OCI-LY3 (cell line): ENCODE data around the gene P2RX7.

Experiments
- H2AFZ ChIP-seq: fragments of 200-600, 300-600 bp; shearing (Covaris generic); 2 replicates; pipeline ENCODE4 v1.6.0; 2014; ENCODE audit warnings: antibody characterized with exemption, low read depth, low read length
- H3K27ac ChIP-seq: fragments of 200-600, 300-600 bp; sonication (generic); 2 replicates; pipeline ENCODE4 v1.5.1; 2014; ENCODE audit warnings: mild to moderate bottlenecking, low read length, moderate library complexity, mixed read lengths
- H3K27me3 ChIP-seq: fragments of 200-600, 300-600 bp; sonication (generic); 2 replicates; pipeline ENCODE4 v1.6.1; 2014; ENCODE audit warnings: low read depth, low read length, mixed read lengths
- H3K36me3 ChIP-seq: fragments of 200-600, 300-600 bp; sonication (generic); replicated peaks from 2 replicates; pipeline ENCODE3; 2014; ENCODE audit warnings: low read depth, low read length, mixed read lengths
- H3K4me1 ChIP-seq: fragments of 300-600, 200-600 bp; sonication (generic); 2 replicates; pipeline ENCODE4 v1.6.1; 2014; ENCODE audit warnings: low read length, mixed read lengths
- H3K4me2 ChIP-seq: fragments of 200-600, 300-600 bp; sonication (generic); 2 replicates; pipeline ENCODE4 v1.6.1; 2014; ENCODE audit warnings: low read length, mixed read lengths
- H3K4me3 ChIP-seq: fragments of 300-600, 200-600 bp; sonication (generic); 2 replicates; pipeline ENCODE4 v1.5.1; 2014; ENCODE audit warnings: antibody characterized with exemption, mild to moderate bottlenecking, low read length, moderate library complexity
- H3K79me2 ChIP-seq: fragments of 300-600, 200-600 bp; shearing (Covaris generic); 2 replicates; pipeline ENCODE4 v1.6.1; 2014; ENCODE audit warnings: mild to moderate bottlenecking, low read length, mixed read lengths
- H3K9ac ChIP-seq: fragments of 300-600, 200-600 bp; shearing (Covaris generic); 2 replicates; pipeline ENCODE4 v1.6.0; 2014; ENCODE audit warnings: mild to moderate bottlenecking, low read length, moderate library complexity
- H3K9me3 ChIP-seq: fragments of 200-600, 300-600 bp; shearing (Covaris generic); 2 replicates; pipeline ENCODE4 v1.6.1; 2014; ENCODE audit warnings: low read length, mixed read lengths; ENCODE audit not compliant: insufficient read depth
- H4K20me1 ChIP-seq: fragments of 200-600, 300-600 bp; sonication (generic); 2 replicates; pipeline ENCODE4 v1.6.1; 2016; ENCODE audit warnings: low read length, mixed read lengths; ENCODE audit not compliant: insufficient read depth
- EZH2phosphoT487 ChIP-seq: fragments of 200-600 bp; shearing (Covaris generic); IDR thresholded peaks from 2 replicates; pipeline ENCODE4 v1.6.1; 2018; ENCODE audit warnings: antibody characterized with exemption, mixed run types, low read depth
- TF ChIP-seq, protein P1 (sequence below): fragments of 200-600, 300-600 bp; sonication (generic); IDR thresholded peaks from 2 replicates; pipeline ENCODE4 v1.5.1; 2014; ENCODE audit warnings: antibody characterized with exemption, low read length, low read depth

The P2RX7 gene

DNA sequence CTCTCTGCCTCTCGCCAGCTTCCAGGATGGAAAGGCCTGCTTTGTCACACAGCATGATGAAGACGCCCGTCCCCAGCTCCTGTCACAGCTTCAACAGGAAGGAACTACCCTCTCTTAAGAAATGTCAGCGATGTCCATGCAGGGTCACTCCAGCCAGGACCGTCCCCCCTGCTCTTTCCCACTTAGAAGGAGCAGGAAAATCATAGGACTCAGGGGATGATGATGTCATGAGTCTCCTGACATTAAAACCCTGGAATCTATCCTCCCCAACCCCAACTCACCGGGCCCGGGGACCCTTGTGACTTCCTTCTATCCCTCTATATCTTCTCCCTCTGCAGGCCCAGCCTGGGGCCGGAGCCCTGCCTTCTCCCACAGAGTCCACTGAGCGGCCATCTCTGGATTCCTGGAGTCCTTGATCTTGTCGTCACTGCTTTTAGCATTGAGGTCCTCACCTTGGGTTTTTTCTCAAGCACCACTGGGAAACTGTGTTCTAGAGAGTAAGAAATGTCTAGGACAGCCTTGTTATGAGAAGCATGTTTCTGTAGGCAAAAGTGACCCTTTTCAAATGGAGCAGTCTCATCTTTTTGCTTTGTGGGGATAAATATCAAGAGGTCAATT lies 42.8 kb upstream of the P2RX7 start:
- no peak overlapping the region for H2AFZ ChIP-seq
- H3K4me3 ChIP-seq: no peak overlapping the region
- H3K4me1 ChIP-seq: no peaks in the 10 kb centered on the region
- no peak for TF ChIP-seq EZH2phosphoT487
- TF ChIP-seq, protein P1, sequence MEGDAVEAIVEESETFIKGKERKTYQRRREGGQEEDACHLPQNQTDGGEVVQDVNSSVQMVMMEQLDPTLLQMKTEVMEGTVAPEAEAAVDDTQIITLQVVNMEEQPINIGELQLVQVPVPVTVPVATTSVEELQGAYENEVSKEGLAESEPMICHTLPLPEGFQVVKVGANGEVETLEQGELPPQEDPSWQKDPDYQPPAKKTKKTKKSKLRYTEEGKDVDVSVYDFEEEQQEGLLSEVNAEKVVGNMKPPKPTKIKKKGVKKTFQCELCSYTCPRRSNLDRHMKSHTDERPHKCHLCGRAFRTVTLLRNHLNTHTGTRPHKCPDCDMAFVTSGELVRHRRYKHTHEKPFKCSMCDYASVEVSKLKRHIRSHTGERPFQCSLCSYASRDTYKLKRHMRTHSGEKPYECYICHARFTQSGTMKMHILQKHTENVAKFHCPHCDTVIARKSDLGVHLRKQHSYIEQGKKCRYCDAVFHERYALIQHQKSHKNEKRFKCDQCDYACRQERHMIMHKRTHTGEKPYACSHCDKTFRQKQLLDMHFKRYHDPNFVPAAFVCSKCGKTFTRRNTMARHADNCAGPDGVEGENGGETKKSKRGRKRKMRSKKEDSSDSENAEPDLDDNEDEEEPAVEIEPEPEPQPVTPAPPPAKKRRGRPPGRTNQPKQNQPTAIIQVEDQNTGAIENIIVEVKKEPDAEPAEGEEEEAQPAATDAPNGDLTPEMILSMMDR: no peak
- H3K4me2 ChIP-seq: no peak overlapping the region
- H3K9ac ChIP-seq: no peak overlapping the region
- no peaks in the 10 kb centered on the region for H3K9me3 ChIP-seq
- no peaks in the 10 kb centered on the region for H4K20me1 ChIP-seq
- H3K79me2 ChIP-seq: no peaks in the 10 kb centered on the region
- no peaks in the 10 kb centered on the region for H3K36me3 ChIP-seq
- H3K27ac ChIP-seq: no peak overlapping the region
- no peaks in the 10 kb centered on the region; the same call in 1 of the 2 replicates for H3K27me3 ChIP-seq

DNA sequence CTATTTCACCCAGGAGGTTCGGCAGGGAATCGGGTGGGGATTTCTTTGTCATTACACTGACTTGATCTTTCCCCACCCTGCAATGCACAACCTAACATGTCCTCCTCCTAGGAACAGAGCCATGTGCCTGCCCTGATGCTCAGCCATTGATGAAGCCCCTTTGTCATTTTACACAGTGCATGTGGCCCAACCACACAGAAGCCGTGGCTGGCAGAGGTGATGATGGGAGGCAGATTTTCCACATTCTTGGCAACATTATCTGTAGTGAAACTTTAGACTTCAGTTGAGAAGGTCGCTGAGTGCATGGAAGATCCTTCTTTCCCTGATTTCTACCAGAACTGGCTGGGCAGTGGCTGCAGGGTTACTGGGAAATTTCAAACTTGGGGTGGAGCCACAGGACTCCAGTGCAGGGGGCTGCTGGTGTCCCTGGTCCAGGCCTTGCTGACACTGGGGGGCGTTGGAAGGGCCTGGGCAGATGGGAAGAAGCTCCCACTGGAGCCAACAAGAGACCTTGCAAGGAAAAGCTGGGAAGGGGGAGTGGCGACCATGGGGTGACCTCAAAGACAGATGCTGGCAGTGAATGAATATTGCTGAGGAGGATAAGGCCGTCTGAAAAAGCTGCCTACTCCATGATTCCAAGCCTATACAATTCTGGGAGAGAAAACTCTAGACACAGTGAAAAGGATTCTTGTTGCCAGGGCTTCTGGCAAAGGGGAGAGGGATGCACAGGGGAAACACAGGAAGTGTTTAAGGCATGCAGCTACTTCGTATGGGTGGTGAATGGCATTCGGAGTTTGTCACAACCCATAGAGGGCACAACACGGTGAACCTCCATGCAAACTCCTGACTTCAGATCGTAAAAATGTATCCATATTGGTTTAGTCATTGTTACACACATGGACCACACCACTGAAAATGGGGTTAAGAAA lies 41.8 kb upstream of the P2RX7 start:
- H3K79me2 ChIP-seq: no peaks in the 10 kb centered on the region
- H3K9me3 ChIP-seq: no peaks in the 10 kb centered on the region
- H3K27ac ChIP-seq: no peak overlapping the region
- no peak overlapping the region for H3K4me2 ChIP-seq
- no peaks in the 10 kb centered on the region for H3K36me3 ChIP-seq
- H3K27me3 ChIP-seq: peaks cover 5% of the 10 kb centered on the region; the same call in 1 of the 2 replicates
- H2AFZ ChIP-seq: no peak overlapping the region
- H3K4me1 ChIP-seq: peaks cover 6% of the 10 kb centered on the region; the same call in 1 of the 2 replicates
- H4K20me1 ChIP-seq: no peaks in the 10 kb centered on the region
- no peak overlapping the region for H3K9ac ChIP-seq
- TF ChIP-seq, protein P1: no peak
- TF ChIP-seq EZH2phosphoT487: no peak
- no peak overlapping the region for H3K4me3 ChIP-seq

DNA sequence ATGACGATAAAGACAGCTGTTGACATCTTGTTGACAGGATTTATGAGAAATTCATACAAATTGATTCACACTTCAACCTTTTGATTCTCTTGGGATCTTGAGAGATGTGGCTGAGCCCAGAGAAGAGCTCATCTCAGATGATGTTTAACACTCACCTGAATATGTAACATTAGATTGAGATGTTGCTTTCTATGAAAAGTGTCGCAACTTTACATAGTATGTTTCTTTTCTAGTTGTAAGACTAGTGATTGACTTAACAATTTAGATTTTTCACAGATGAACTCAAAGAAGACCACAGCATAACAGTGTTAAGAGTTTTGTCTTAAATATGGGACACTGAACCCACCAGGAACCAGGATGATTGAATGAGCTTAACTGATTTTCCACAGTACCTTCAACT lies 40.6 kb upstream of the P2RX7 start:
- H3K4me3 ChIP-seq: no peak overlapping the region
- no peak overlapping the region for H2AFZ ChIP-seq
- no peaks in the 10 kb centered on the region for H3K36me3 ChIP-seq
- no peak overlapping the region for H3K27ac ChIP-seq
- H3K79me2 ChIP-seq: no peaks in the 10 kb centered on the region
- no peak overlapping the region for H3K4me2 ChIP-seq
- peaks cover 10% of the 10 kb centered on the region; the same call in 1 of the 2 replicates for H3K4me1 ChIP-seq
- H3K9me3 ChIP-seq: no peaks in the 10 kb centered on the region
- H3K9ac ChIP-seq: no peak overlapping the region
- TF ChIP-seq EZH2phosphoT487: no peak
- TF ChIP-seq, protein P1: no peak
- peaks cover 5% of the 10 kb centered on the region; the same call in 1 of the 2 replicates for H3K27me3 ChIP-seq
- no peaks in the 10 kb centered on the region for H4K20me1 ChIP-seq

DNA sequence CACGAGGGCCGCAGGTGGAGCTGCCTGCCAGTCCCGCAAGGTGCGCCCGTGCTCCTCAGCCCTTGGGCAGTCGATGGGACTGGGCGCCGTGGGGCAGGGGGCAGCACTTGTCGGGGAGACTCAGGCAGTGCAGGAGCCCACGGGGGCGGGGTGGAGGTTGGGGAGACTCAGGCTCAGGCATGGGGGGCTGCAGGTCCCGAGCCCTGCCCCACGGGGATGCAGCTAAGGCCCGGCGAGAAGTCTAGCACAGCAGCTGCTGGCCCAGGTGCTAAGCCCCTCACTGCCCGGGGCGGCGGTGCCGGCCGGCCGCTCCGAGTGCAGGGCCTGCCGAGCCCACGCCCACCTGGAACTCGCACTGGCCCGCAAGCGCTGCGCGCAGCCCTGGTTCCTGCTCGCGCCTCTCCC lies 39.2 kb upstream of the P2RX7 start:
- H3K4me1 ChIP-seq: peaks cover 10% of the 10 kb centered on the region; the same call in 1 of the 2 replicates
- H3K27me3 ChIP-seq: peaks cover 5% of the 10 kb centered on the region; the same call in 1 of the 2 replicates
- no peaks in the 10 kb centered on the region for H3K9me3 ChIP-seq
- TF ChIP-seq EZH2phosphoT487: no peak
- TF ChIP-seq, protein P1: no peak
- H2AFZ ChIP-seq: no peak overlapping the region
- no peak overlapping the region for H3K4me2 ChIP-seq
- no peaks in the 10 kb centered on the region for H3K79me2 ChIP-seq
- H3K4me3 ChIP-seq: no peak overlapping the region
- no peak overlapping the region for H3K9ac ChIP-seq
- H4K20me1 ChIP-seq: no peaks in the 10 kb centered on the region
- H3K27ac ChIP-seq: no peak overlapping the region
- no peaks in the 10 kb centered on the region for H3K36me3 ChIP-seq
